HG03159 (cell line): ENCODE data around the gene DAD1.
"Not testable (repeated sequence)": the region's sequence is repeated elsewhere in the genome, so short reads cannot be mapped to it uniquely, and the experiment has no call there.

Experiments
- ATAC-seq: cut with Tn5 transposase; IDR thresholded peaks from one replicate; pipeline ENCODE4 v1.9.1; 2021; ENCODE audit warnings: mild to moderate bottlenecking, moderate library complexity; ENCODE audit not compliant: unreplicated experiment

DAD1 gene

GRCh38 chr14:22599349-22599748 lies 10.3 kb upstream of the DAD1 start:
- ATAC-seq = no peak

DNA sequence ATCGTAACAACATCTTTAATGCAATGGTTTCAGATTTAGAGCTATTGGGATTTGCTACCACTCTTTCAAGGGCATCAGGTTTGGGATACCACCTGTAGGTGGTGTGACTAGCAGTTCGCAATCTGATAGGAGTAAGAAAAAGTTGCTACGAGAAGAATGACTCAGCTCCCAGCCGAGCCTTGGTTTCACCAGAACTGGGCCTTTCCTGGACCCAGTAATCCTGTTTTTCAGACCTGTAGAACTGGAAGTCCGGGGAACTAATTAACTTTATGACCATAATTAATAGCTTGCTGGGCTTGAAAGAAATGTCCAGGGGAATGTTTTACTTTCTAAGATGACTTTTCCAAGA lies 9.8 kb upstream of the DAD1 start:
- ATAC-seq = no peak

DNA sequence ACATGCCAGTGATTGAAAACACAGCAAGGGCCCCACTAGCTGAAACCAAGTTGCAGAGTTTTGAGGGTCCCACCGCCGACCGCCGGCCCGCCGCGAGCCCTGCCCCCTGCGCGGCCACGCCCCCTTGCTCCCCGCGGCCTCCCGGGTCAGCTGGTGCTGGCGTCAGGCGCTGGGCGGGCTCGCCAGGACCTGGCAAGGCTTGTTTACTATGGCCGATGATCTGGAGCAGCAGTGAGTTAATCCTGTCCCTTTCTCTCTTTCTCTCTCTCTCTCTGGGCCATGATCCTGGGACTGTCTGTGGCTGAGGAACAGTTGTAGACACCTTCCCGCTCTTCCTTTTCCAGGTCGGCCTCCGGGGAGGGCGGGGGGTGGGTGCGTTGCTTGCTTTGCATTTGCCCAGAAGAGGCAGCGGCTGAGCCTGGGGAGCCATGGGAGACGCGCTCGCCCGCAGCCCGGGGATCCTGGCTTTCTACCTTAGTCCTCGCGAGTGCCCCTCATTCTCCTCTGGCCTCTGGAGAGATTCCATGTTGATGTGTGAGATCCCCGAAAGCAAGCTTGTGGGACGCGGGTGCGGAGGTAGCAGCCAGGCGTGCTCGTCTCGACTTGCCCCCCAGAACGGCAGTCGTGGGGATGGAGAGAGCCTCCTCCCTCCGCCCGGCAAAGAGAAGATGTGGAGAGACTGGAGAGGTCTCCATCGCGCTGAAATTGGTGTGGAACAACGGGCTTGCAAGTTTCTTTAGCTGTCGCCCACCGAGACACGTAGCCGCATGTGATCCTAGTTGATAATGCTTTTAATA lies 9.3 kb upstream of the DAD1 start, which contains the start of gene ABHD4:
Gene ABHD4 (plus strand): TSS at position 202 of the 797 bp plus-strand sequence. CDS start 7 bp downstream, at position 209.
- peak; percentile 68 for ATAC-seq

GRCh38 chr14:22597771-22598098 lies 8.7 kb upstream of the DAD1 start:
- ATAC-seq = peak; percentile 21

DNA sequence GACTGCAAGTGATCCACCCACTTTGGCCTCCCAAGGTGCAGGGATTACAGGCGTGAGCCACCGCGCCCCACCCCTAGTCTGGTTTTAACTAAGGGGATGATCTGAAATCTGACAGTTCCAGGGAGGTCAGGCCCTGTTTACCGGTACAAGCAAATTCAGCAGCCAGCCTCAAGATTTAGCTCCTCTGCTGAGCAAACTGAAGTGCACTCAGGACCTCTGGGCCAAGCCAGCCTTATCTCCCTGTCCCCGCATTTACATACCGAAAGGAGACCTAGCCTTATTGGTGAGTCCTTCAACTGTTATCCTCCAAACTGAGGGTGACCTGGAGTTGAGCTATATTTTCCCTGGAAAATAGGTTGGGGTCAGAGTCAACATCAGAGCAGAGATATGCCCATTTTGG lies 8.2 kb upstream of the DAD1 start:
- ATAC-seq = no peak

DNA sequence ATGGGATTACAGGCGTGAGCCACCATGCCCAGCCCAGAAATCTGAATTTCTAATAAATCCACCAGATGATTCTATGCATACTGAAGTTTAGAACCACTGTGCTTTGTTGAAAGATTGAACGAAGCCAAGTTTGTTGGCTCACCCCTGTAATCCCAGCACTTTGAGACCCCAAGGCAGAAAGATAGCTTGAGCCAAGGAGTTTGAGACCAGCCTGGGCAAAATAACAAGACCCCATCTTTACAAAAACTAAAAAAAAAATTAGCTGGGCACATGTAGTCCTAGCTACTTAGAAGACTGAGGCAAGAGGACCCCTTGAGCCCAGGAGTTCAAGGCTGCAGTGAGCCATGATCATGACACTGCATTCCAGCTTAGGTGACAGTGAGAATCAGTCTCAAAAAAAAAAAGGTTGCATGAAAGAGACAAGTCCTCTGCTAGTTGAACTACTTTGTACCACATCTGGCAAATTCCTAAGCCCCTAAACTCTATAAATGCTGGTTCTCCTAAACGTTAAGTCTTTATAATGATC lies 7.4 kb upstream of the DAD1 start:
- ATAC-seq = no peak

DNA sequence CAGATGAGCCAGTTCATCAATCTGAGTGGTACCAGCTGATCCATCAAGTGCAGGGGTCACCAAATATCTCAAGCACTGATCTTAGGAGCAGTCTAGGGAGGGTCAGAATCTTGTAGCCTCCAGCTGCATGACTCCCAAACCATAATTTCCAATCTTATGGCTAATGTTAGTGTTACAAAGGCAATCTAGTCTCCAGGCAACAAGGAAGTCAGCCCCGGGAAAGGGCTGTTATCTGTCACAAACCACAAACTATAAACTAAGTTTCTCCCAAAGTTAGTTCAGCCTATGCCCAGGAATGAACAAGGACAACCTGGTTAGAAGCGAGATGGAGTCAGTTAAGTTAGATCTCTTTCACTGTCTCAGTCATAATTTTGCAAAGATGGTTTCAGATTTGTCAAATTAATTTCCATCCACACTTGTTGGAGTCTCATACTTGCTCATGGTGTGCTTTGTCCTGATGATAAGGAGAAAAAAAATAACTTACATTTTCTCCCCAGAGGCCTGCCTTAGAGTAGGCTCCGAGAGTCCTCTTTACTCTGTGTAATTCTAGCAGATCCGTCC lies 5.2 kb upstream of the DAD1 start:
- ATAC-seq = no peak

DNA sequence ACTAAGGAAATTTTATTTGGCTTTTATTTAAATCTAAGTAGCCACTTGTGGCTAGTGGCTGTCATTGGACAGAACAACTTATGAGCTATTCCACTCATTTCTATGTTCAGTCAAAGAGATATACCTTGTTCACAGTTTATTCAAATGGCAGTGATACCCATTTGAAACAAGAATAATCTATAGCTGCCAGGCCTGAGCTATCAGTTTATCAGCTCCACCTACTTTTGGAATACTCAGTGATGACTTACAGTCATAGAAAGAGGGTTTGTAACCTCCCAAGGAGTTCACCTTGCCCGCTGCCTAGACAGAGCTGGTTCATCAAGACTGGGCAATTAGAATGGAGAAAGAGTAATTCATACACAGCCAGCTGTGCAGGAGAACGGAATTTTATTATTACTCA lies 4.6 kb upstream of the DAD1 start:
- ATAC-seq = no peak

DNA sequence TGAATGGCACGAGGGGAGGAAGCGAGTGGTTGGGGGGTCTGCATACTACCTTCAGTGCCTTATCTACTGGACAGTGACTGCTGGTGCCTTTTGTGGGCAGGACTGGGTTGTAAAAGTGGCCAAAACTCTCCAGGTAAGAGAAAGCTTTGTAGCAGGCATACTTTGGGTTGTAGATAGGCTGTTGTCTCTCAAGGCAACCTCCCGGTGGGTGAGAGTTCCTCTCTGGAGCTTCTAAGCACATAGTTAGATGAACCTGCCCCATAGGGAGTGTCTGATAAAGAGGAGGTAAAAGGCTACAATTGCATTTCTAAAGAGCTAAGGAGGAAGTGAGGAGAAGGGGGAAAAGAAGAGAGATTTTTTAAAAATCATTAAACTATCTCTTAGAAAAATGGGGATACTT lies 4.2 kb upstream of the DAD1 start:
- ATAC-seq = no peak

DNA sequence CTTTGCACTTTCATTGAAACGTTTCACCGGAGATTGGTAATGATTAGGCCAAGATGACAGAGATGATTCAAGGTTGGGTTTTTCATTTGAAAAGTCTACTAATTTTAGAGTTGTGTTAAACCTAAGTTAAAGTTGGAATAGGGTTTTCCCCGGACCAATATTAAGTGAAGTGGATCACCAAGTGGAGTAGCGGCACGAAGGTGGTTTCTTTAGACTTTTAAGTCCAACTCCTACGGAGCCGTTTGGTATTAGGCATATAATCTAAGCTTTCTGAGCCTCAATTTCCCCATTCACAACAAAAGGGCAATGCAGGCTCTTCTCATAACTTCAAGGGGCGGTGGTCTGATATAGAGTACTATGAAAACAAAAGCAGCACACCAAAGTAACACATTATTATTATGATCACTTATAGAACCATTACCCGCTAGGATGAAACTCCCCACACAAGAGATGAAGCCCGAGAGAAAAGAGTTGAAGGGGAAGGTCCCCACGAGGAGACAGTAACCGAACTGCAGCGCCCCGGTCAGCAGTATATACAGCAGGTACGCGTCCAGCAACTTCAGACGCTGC lies 413 bp downstream of the DAD1 start:
- ATAC-seq = no peak

DNA sequence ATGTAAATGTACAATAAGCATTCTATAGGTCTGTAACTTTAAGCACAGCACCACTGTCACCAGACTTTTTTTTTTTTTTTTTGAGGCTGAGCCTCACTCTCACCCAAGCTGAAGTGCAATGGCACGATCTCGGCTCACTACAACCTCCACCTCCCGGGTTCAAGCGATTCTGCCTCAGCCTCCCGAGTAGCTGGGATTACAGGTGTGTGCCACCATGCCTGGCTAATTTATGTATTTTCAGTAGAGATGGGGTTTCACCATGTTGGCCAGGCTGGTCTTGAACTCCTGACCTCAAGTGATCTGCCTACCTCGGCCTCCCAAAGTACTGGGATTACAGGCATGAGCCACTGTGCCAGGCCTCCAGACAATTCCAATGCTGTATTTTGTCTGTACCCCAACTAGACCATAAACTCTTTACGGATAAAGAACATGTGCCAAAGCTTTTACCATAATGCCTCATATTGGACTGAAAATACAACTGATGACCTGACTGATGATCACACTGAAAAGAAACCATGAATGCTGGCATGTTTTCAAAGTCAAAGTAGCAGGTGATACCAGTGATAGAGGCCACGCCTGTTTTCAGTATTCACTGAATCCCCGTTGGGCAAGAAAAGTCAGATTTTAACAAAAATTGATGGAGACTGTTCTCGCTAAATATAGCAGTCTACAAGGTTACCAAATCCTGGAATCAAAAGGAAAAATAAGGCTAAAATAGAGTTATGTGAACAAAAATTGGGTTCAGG lies 1.2 kb downstream of the DAD1 start:
- ATAC-seq = not testable (repeated sequence)

- ATAC-seq = no peak
These were observed 1.8 kb downstream of the DAD1 start for GRCh38 chr14:22587247-22587646.

GRCh38 chr14:22583994-22584393 lies 5.0 kb downstream of the DAD1 start:
- ATAC-seq = no peak

DNA sequence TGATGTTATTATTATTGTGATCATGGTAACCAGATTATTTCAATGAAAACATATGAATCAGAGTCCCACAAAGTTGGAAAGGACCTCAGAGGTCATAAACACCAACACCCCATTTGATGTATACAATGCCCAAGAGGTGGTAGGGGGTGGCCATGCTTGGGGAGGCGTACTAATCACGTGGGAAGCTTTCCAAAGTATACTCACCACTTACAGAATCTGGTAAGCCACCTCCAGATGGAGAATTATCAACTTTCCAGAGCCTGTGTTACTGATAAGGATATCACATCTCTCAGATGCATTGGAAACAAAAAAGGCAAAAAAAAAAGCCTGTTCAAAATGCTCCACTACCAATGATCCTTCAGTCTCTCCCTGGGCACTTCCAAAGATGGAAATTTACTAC lies 8.4 kb downstream of the DAD1 start:
- no peak for ATAC-seq

GRCh38 chr14:22579881-22580280 lies 9.1 kb downstream of the DAD1 start:
- no peak for ATAC-seq

- ATAC-seq = no peak
These were observed 9.8 kb downstream of the DAD1 start for GRCh38 chr14:22579236-22579635.

- ATAC-seq = no peak
These were observed 11.6 kb downstream of the DAD1 start for GRCh38 chr14:22577334-22577908.

- ATAC-seq = no peak
These were observed 15.2 kb downstream of the DAD1 start for GRCh38 chr14:22573804-22574203.

DNA sequence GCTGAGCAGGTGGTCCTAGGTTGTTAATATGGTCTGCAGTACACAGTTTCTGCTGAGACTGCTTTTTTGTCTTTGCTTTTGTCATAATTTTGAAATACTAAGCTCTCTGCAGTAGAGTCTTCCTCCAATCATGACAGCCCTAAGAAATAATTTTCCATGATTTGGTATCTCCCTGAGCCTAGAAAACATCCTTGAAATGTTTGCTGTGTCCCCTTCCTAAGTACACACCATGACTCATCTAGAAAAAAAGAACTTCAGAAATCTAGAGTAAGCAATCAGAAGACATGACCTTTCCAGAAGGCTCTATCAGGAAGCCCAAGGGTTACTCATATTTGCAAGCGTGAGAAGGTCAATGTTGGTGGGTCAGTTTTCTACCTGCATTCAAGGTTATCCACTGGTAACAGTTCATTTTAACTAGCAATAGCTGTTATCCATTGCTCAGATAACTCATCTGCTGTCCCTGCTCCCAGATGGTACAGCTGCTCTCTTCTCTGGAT lies 16.4 kb downstream of the DAD1 start:
- ATAC-seq = no peak

DNA sequence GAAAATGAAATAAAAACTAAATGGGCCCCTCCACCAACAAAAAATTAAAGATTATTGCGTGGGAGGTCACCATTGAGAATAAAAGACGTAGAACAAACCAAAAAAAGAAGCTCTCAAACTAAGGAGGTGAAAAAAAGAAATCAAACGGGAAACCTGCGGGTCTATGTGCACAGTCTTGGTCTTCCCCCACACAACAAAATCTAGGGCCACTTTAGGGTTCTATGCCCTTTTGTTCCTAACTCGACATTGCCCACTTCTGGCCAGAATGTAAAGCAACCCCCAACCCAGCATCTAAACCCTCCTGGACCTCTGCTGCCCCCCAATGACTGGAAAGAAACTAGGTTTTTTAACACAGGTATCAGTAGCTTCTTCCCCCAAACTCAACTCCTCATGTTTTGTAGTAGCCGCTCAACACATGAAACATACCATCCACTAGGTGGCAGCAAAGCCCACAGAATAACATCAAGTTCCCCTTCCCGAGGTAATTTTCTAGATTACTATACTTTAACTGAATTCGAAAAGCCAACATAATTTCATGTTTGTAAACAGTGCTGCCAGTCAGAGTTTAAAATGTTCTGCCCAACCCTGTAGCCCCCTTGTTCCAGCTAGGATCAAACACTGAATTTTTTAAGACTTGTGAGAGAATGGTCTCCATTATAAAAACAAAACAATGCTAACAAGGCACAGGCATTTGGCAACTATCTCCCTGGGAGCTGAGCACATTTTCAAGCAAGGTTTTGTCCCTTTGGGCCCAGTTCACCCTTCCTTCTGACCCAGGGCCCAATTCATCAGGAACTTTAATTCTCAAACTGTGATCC lies 18.7 kb downstream of the DAD1 start:
- peak; percentile 65 for ATAC-seq
